Measurements from ENCODE around the gene UGT3A2. TPM values are rescaled to one million over a fixed set of nuclear protein-coding genes. Genes with fewer than 3 reads are reported as not detected.

The UGT3A2 gene
- total RNA-seq, 1 experiment from 2014 or later, result 529 TPM

GRCh38 chr5:35990520-35990919 lies 76.2 kb downstream of the UGT3A2 start:
- CTCF ChIA-PET, result no interaction called here
- no peaks in the 10 kb centered on the region for H3K4me1 ChIP-seq (ENCODE audit: insufficient read depth, low read length, poor library complexity, severe bottlenecking)
- no peak for DNase-seq (ENCODE audit: low spot score)
- BruUV-seq (replicated peaks), result no TSS peak
- intact Hi-C loops (cut with micrococcal nuclease; ENCODE audit: unreplicated experiment), result no loop called here
- no peak overlapping the region for H3K4me3 ChIP-seq (ENCODE audit: low read depth, low read length, poor library complexity, severe bottlenecking)
- TF ChIP-seq EZH2 (IDR thresholded peaks at IDR 0.05; ENCODE audit: borderline replicate concordance, low read depth, low read length, poor library complexity, severe bottlenecking), result no peak
- TF ChIP-seq CTCF (conservative IDR thresholded peaks at IDR 0.05; ENCODE audit: low read depth, low read length), result no peak
- no peaks in the 10 kb centered on the region for H3K36me3 ChIP-seq (ENCODE audit: insufficient read depth, low read length, poor library complexity, severe bottlenecking)
- H3K27me3 ChIP-seq (replicated peaks; ENCODE audit: insufficient read depth, low read depth, low read length, poor library complexity), result no peaks in the 10 kb centered on the region
- no peaks in the 10 kb centered on the region for H3K9me3 ChIP-seq (ENCODE audit: low read depth, low read length, poor library complexity, severe bottlenecking)
- H3K27ac ChIP-seq (ENCODE audit: low read depth, low read length, poor library complexity, severe bottlenecking), result no peak overlapping the region
- POLR2A ChIA-PET (ENCODE audit: low non-redundant PET), result no interaction called here

- Histone ChIP-seq H3K36me3 (ENCODE audit: insufficient read depth, low read length, poor library complexity, severe bottlenecking) (no peaks in the 10 kb centered on the region), H3K4me3 (ENCODE audit: low read depth, low read length, poor library complexity, severe bottlenecking) (no peak overlapping the region), H3K27me3 (replicated peaks; ENCODE audit: insufficient read depth, low read depth, low read length, poor library complexity) (no peaks in the 10 kb centered on the region), H3K9me3 (ENCODE audit: low read depth, low read length, poor library complexity, severe bottlenecking) (no peaks in the 10 kb centered on the region), H3K27ac (ENCODE audit: low read depth, low read length, poor library complexity, severe bottlenecking) (no peak overlapping the region), H3K4me1 (ENCODE audit: insufficient read depth, low read length, poor library complexity, severe bottlenecking) (no peaks in the 10 kb centered on the region)
- ChIA-PET POLR2A (ENCODE audit: low non-redundant PET) (no interaction called here), CTCF (no interaction called here)
- TF ChIP-seq EZH2 (IDR thresholded peaks at IDR 0.05; ENCODE audit: borderline replicate concordance, low read depth, low read length, poor library complexity, severe bottlenecking) (no peak), CTCF (conservative IDR thresholded peaks at IDR 0.05; ENCODE audit: low read depth, low read length) (no peak)
- intact Hi-C loops (cut with micrococcal nuclease; ENCODE audit: unreplicated experiment), result no loop called here
- DNase-seq (ENCODE audit: low spot score), result no peak
- BruUV-seq (replicated peaks), result no TSS peak
Measured at GRCh38 chr5:35988529-35988928, 78.2 kb downstream of the UGT3A2 start.

- intact Hi-C loops (cut with micrococcal nuclease; ENCODE audit: unreplicated experiment), result no loop called here
- H3K27ac ChIP-seq (ENCODE audit: low read depth, low read length, poor library complexity, severe bottlenecking), result no peak overlapping the region
- ChIA-PET POLR2A (ENCODE audit: low non-redundant PET) (no interaction called here), CTCF (no interaction called here)
- no peaks in the 10 kb centered on the region for H3K4me1 ChIP-seq (ENCODE audit: insufficient read depth, low read length, poor library complexity, severe bottlenecking)
- no TSS peak for BruUV-seq (replicated peaks)
- no peaks in the 10 kb centered on the region for H3K27me3 ChIP-seq (replicated peaks; ENCODE audit: insufficient read depth, low read depth, low read length, poor library complexity)
- no peaks in the 10 kb centered on the region for H3K36me3 ChIP-seq (ENCODE audit: insufficient read depth, low read length, poor library complexity, severe bottlenecking)
- no peak overlapping the region for H3K4me3 ChIP-seq (ENCODE audit: low read depth, low read length, poor library complexity, severe bottlenecking)
- TF ChIP-seq CTCF (conservative IDR thresholded peaks at IDR 0.05; ENCODE audit: low read depth, low read length) (no peak), EZH2 (IDR thresholded peaks at IDR 0.05; ENCODE audit: borderline replicate concordance, low read depth, low read length, poor library complexity, severe bottlenecking) (no peak)
- no peak for DNase-seq (ENCODE audit: low spot score)
- H3K9me3 ChIP-seq (ENCODE audit: low read depth, low read length, poor library complexity, severe bottlenecking), result peaks cover 1% of the 10 kb centered on the region
Measured at GRCh38 chr5:35987776-35988175, 78.9 kb downstream of the UGT3A2 start.

Other genes starting within 250 kb of the UGT3A2 start
- 4.2 and 7.7 TPM in 2 replicates for gene IL7R, start 210.0 kb downstream of the UGT3A2 start, total RNA-seq (2021)
- gene CAPSL, start 128.3 kb downstream of the UGT3A2 start, total RNA-seq (2021), result not detected in 2 replicates
- 0.19 and 0.24 TPM in 2 replicates for gene UGT3A1, start 75.5 kb downstream of the UGT3A2 start, total RNA-seq (2021)
- gene LMBRD2, start 85.0 kb upstream of the UGT3A2 start, total RNA-seq (2021), result 6.4 and 8.4 TPM in 2 replicates
- 133 and 154 TPM in 2 replicates for gene SKP2, start 85.2 kb upstream of the UGT3A2 start, total RNA-seq (2021)
- gene NADK2, start 175.0 kb upstream of the UGT3A2 start, total RNA-seq (2021), result 31.6 and 37.1 TPM in 2 replicates
- not detected in 2 replicates for gene RANBP3L, start 235.0 kb upstream of the UGT3A2 start, total RNA-seq (2021)

All from A673 (cell line).